Right ventricle myocardium superior (tissue), 1 donor: ENCODE results near the gene COBL. TPM values are rescaled to one million over a fixed set of nuclear protein-coding genes. Genes with fewer than 3 reads are reported as not detected.
A peak's percentile ranks its signal among the peaks of the same experiment; 100 is the strongest.

Experiments used
- ATAC-seq: fragments of 200-7000 bp; cut with Tn5 transposase; one replicate; pipeline ENCODE4 v1.9.1; 2020; ENCODE audit warnings: mild to moderate bottlenecking; ENCODE audit not compliant: poor library complexity
- DNase-seq: peaks from one replicate; pipeline ENCODE4 v3.0.0-alpha.2; 2020
- intact Hi-C: fragments of 100-400 bp; cut with DNase I; formaldehyde crosslinking; loops from one replicate; pipeline ENCODE4 v1.11.2; 2022
- total RNA-seq: library from RNA; stranded (reverse); fragmentation: NEBNext Ultra II Directional; extraction: Animal tissue kit (Norgen Biotek cat#: 25700); gene quantifications from one replicate; pipeline ENCODE4 v1.2.1, GENCODE V29; 2021
- donor health status: DM: no; HTN: yes; CAD: no; lungs with severe emphysema.

The COBL gene
- total RNA-seq, 1 donor from 2014 or later = 76.5 TPM

DNA sequence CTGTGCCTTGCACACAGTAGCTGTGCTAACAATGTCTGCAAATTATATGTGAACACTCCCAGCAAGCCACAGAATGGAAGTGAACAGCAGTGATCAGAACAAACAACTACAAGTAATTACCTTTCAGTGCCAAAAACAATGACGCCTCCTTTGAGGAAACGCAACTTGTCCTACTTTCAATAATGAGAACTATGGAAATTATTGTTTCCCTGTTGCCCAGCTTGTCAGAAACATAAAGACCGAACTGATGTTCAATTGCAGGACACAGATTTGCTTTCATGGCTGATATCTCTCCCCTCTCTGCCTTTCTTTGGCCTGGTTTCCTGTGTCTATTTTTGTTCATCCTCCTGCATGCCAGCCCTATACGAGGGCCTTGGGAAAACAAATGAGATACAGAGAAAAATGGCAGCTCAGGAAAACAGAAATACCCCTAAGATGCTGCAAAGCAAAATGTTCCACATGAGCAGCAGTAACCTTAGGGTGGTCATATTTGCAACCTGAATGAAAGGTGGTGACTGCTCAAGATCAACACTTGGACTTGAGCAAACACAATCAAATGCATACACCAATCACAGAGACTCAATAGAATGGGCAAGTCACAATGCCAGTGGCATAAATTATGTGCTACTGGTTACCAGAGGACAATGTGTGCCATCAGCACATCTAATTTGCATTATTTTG is 26.8 kb downstream of the COBL start:
- peak; percentile 81 for ATAC-seq
- no peak for DNase-seq
- intact Hi-C loops = no loop called here

- no peak for DNase-seq
- intact Hi-C loops = no loop called here
- peak; percentile 57 for ATAC-seq
Observed at GRCh38 chr7:51288896-51289622, 27.6 kb downstream of the COBL start.

DNA sequence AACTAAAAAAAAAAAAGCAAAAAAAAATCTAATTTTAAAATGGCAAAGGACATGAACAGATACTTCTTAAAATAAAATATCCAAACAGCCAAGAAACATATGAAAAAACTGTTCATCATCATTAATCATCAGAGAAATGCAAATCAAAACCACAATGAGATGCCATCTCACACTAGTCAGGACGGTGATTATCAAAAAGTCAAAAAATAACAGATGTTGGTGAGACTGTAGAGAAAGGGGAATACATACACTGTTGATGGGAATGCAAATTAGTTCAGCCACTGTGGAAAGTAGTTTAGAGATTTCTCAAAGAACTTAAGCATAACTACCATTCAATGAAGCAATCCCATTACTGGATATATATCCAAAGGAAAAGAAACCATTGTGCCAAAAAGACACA is 30.2 kb downstream of the COBL start:
- DNase-seq = no peak
- intact Hi-C loops = no loop called here
- ATAC-seq = no peak

DNA sequence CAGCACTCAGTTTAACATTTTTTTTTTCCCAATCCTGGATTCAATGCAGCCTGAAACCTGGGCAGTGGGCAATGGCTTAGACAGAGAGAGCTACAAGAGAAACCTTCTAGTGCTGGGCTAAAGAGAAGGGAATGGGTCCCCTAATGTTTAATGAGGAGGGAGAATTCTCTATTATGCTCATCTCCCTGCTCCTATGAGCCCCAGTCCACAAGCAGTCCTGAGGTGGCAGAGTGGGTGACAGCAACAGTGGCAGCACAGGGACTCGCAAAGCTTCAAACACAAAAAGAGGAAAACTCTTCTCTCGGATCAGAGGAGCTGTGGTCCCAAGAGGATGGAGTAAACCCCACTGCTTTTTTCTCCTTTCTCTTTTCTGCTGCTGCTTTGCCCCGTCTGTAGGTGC is 36.5 kb downstream of the COBL start:
- intact Hi-C loops = no loop called here
- ATAC-seq (no peak), DNase-seq (no peak)

GRCh38 chr7:51279391-51280023 is 37.1 kb downstream of the COBL start:
- intact Hi-C loops = no loop called here
- DNase-seq (no peak), ATAC-seq (no peak)

DNA sequence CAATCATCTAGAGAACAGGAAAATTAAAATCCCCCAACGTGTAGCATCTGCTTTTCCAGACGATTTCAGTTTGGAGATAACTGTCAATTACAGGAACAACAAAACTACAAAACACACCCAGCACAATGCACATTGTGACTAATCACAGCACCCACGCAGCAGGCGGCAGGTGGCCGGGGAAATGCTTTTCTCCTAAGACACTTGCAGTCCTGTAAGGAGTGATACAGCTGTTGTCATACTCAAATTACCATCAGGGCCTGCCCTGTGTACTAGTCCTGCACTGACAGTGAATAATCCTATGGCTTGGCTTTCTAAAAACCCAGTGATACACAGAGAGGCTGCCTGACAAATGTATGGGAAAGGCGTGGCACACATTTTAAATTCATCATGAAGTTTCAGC is 37.8 kb downstream of the COBL start:
- intact Hi-C loops = no loop called here
- ATAC-seq (no peak), DNase-seq (no peak)

- no peak for ATAC-seq
- no peak for DNase-seq
- intact Hi-C loops = no loop called here
Observed at GRCh38 chr7:51276967-51277366, 39.6 kb downstream of the COBL start.

DNA sequence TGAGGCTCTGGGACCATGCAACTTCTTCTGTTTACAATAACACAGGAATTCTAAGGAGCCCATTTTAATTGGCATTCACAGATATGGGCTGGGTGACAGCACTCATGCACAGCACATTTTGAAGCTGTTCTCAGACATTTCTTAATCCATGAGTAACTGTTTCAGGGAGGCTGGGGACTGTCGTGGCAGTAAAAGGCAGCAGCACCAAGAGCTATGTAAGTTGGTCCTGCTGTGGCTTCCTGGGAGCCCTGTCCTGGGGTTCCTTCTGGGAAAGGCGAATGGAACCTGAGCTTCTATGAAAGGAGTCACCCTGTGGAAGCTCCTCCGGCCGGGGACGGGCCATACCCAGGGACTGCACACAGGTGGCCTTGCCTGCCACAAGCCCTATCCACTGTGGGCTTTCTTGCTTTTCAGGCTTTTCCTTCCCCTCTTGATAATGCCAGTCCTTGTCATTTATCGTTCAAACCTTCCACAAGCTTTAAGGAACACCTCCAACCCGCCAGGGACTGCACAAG is 40.5 kb downstream of the COBL start:
- ATAC-seq = no peak
- intact Hi-C loops = no loop called here
- DNase-seq = no peak

- DNase-seq (no peak), ATAC-seq (no peak)
- intact Hi-C loops = no loop called here
Observed at GRCh38 chr7:51275532-51275931, 41.1 kb downstream of the COBL start.

- intact Hi-C loops = no loop called here
- ATAC-seq (no peak), DNase-seq (no peak)
Observed at GRCh38 chr7:51274955-51275354, 41.7 kb downstream of the COBL start.

GRCh38 chr7:51274001-51274400 is 42.6 kb downstream of the COBL start:
- DNase-seq (no peak), ATAC-seq (no peak)
- intact Hi-C loops = no loop called here

DNA sequence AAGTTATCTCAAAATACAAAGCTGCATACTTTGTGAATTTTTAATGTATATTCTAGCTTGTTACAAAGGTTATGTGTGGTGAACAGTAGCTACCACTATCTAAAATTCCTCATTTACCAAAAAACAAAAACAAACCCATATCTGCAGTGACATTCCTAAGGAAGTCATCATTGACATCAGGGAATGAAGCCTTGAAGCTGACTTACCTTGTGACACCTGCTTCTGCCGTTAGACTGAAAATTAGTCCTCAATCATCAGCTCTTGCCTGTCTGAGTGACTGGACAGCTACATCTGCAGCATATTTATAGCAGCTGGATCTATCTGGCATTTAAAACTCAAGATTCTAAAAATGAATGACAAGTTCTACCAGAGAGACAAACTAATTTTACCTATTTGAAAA is 43.2 kb downstream of the COBL start:
- intact Hi-C loops = no loop called here
- ATAC-seq = no peak
- DNase-seq = no peak

GRCh38 chr7:51270965-51271364 is 45.6 kb downstream of the COBL start:
- intact Hi-C loops = no loop called here
- ATAC-seq (no peak), DNase-seq (no peak)

GRCh38 chr7:51269911-51270310 is 46.7 kb downstream of the COBL start:
- ATAC-seq (no peak), DNase-seq (no peak)
- intact Hi-C loops = no loop called here

GRCh38 chr7:51269321-51269720 is 47.3 kb downstream of the COBL start:
- no peak for ATAC-seq
- intact Hi-C loops = no loop called here

DNA sequence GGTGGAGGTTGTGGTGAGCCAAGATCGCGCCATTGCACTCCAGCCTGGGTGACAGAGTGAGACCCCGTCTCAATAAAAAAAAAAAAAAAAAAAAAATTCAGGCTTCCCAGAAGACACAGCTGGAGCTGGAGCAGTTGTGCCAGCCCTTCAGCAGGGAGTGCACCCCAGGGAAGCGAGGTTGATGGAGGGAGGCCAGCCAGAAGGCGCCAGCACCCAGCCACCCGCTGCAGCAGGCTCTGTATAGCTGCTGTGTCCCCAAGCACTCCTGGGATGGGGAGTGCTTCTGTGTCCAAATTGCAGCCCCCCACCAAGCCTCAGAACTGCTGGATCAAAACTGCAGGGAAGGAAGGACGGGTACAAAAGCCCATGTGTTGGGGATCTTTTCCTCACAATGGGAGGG is 47.8 kb downstream of the COBL start:
- ATAC-seq (no peak), DNase-seq (no peak)
- intact Hi-C loops = no loop called here

More at GRCh38 chr7:51269321-51269720, 47.3 kb downstream of the COBL start:
- DNase-seq = no peak

DNA sequence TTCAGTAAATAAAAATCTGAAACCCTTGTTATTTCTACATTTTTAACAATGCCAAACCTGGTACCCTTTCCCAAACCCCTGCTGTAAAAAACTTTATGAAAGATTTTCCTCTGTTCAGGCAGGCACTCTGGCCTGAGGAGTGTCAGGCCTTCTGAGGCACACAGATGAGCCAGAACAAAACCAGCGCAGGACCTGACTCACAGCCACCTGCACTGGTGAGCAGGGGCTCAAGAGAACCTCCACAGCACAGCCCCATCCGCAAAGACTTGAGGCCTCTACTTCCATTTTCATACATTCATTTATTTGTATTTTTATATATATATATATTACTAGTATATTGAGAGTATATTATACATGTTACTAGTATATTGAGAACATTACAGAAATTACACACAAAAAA is 49.4 kb downstream of the COBL start:
- intact Hi-C loops = no loop called here
- ATAC-seq (no peak), DNase-seq (no peak)

DNA sequence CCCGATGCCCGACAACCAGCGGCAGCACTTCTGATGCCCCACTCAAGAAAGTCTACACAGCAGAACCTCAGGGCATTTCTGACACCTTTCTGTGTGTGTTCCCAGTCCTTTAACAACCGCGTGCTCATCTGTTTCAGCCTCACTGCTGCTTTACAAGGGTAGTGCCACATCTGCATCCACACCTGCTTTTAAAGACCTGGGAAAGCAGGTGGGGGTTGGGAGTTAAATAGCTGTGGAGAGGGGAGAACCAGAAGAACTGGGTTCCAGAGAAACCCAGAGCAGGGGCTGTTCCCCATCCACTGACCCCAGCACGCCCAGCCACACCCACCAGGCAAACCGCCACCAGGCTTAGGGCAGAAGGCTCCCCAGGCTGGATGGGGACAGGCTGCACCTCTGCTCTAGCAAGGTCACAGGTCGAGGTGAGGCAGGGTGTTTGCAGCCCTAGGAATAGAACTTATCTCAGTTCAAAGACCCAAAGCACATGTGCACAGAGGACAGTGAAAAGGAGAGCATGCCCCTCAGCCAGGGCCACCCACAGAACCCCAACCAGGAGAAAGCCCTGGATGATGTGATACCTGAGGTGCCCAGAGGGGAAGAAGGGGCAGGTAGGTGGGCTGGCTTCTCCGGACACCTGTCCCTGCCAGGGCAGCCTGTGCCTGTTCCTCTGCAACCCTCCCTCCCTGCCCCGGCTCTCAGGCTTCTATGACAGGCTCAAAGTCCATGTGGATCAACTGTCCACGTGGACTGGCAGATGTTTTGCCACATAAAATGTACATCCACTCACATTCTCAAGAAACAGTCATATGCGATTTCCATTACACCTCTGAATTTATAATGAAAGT is 51.3 kb downstream of the COBL start:
- intact Hi-C loops = no loop called here
- ATAC-seq = no peak
- DNase-seq = no peak
